Activated CD8-positive, alpha-beta memory T cell treated with anti-CD3 and anti-CD28 coated beads, Interleukin-2, amount 50 U/mL, for 1 hour (primary cell): ENCODE measurements around the gene TNFRSF8.

Source experiments
- DNase-seq: peaks from one replicate; pipeline ENCODE4 v3.0.0-alpha.2; 2020; ENCODE audit errors: extremely low read depth

Gene TNFRSF8

GRCh38 chr1:12059722-12060464, 3.2 kb upstream of the TNFRSF8 start:
- DNase-seq: no peak

- DNase-seq: no peak
These were observed 2.6 kb upstream of the TNFRSF8 start for GRCh38 chr1:12060500-12060899.

- no peak for DNase-seq
These were observed 1.2 kb downstream of the TNFRSF8 start for GRCh38 chr1:12064073-12064969.

GRCh38 chr1:12065872-12066271, 2.8 kb downstream of the TNFRSF8 start:
- DNase-seq: no peak

GRCh38 chr1:12067900-12068821, 5.1 kb downstream of the TNFRSF8 start:
- no peak for DNase-seq

- DNase-seq: no peak
These were observed 6.6 kb downstream of the TNFRSF8 start for GRCh38 chr1:12069623-12070244.

- no peak for DNase-seq
These were observed 8.8 kb downstream of the TNFRSF8 start for GRCh38 chr1:12071892-12072291.

- DNase-seq: no peak
These were observed 9.6 kb downstream of the TNFRSF8 start for GRCh38 chr1:12072741-12073140.

GRCh38 chr1:12073796-12074195, 10.7 kb downstream of the TNFRSF8 start:
- no peak for DNase-seq

GRCh38 chr1:12075195-12076114, 12.4 kb downstream of the TNFRSF8 start:
- DNase-seq: no peak

GRCh38 chr1:12076425-12077005, 13.4 kb downstream of the TNFRSF8 start:
- DNase-seq: no peak

GRCh38 chr1:12078575-12078937, 15.5 kb downstream of the TNFRSF8 start:
- no peak for DNase-seq

- no peak for DNase-seq
These were observed 16.1 kb downstream of the TNFRSF8 start for GRCh38 chr1:12078938-12079861.

- DNase-seq: no peak
These were observed 17.1 kb downstream of the TNFRSF8 start for GRCh38 chr1:12080156-12080555.

- no peak for DNase-seq
These were observed 17.9 kb downstream of the TNFRSF8 start for GRCh38 chr1:12080773-12081556.

GRCh38 chr1:12081648-12082396, 18.7 kb downstream of the TNFRSF8 start:
- DNase-seq: no peak

GRCh38 chr1:12082988-12083387, 19.9 kb downstream of the TNFRSF8 start:
- no peak for DNase-seq
